Mammary epithelial cell (primary cell): Measurements from ENCODE around the gene DSCAML1.

Experiments used
- CTCF ChIP-seq, 2 donors: IDR thresholded peaks in 1 of 2; conservative IDR thresholded peaks in 1 of 2; 2 replicates each; pipeline ENCODE4 v1.5.1; 2011 to 2012; ENCODE audit warnings: inconsistent platforms in 2 of 2, low read length in 2 of 2, mild to moderate bottlenecking in 2 of 2, control low read depth in 1 of 2, low read depth in 1 of 2; ENCODE audit not compliant: insufficient read depth in 1 of 2; ENCODE audit errors: extremely low read depth in 1 of 2
- EZH2 ChIP-seq: IDR thresholded peaks from 2 replicates; pipeline ENCODE4 v1.6.1; 2012; ENCODE audit warnings: low read length, inconsistent platforms, borderline replicate concordance

GRCh38 chr11:117626576-117626975 lies 170.4 kb downstream of the DSCAML1 start:
- TF ChIP-seq EZH2 (no peak), CTCF (conservative IDR thresholded peaks at IDR 0.05 in 1 of 2, IDR thresholded peaks at IDR 0.05 in 1 of 2; ENCODE audit: extremely low read depth in 1 of 2, insufficient read depth in 1 of 2, low read depth in 1 of 2, low read length in 2 of 2) (no peak)
